Esophagus mucosa (tissue), 1 donor: ENCODE results near the gene TRIM73. TPM values are rescaled to one million over a fixed set of nuclear protein-coding genes. Genes with fewer than 3 reads are reported as not detected.
"Not testable (repeated sequence)": the region's sequence is repeated elsewhere in the genome, so short reads cannot be mapped to it uniquely, and the experiment has no call there.

Experiments used
- ATAC-seq: fragments of 200-7000 bp; cut with Tn5 transposase; one replicate; pipeline ENCODE4 v1.9.1; 2020
- total RNA-seq: library from RNA; stranded (reverse); gene quantifications from one replicate; pipeline ENCODE4 v1.2.4, GENCODE V29; 2023
- donor health status: DM: yes; HTN: yes; CAD: no.

The TRIM73 gene
- 0.92 TPM for total RNA-seq

DNA sequence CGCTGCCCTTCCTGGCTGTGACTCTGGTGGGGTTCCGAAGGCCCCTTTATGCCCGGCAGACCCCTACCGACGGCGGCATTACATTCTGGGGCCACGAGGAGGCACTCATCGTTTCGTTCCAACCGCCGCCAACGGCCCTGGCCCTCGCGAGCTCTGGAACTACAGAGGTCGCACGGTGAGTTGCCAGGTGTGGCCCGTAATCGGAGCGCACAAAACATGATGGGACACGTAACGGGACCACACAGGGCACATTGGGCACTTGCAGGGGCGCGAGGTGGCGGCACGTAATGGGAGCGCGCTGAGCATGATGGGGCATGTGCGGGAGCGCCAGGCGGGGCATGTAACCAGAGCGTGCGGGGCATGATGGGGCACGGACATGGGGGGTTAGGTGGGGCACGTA is at the start of gene TRIM73:
Gene TRIM73, plus strand, starts transcription at position 301 of the 400 bp plus-strand sequence. CDS start 3,305 bp downstream, outside the sequence.
- peak; percentile 45 for ATAC-seq

- peak; percentile 89 for ATAC-seq
Measured at GRCh38 chr7:75358671-75359541, 36.5 kb upstream of the TRIM73 start.

GRCh38 chr7:75359542-75359848 is 35.9 kb upstream of the TRIM73 start:
- ATAC-seq: not testable (repeated sequence)

DNA sequence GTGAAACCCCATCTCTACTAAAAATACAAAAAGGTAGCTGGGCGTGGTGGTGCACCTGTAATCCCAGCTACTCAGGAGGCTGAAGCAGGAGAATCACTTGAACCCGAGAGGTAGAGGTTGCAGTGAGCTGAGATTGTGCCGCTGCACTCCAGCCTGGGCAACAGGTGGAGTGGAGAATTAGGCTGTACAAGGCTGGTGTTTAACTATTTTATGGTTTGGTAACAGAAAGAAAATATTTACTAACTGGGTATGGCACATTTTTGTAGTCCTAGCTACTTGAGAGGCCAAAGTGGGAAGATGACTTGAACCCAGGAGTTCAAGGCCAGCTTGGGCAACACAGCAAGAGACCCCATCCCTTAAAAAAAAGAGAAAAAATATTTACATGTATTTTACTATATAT is 31.4 kb upstream of the TRIM73 start:
- not testable (repeated sequence) for ATAC-seq

GRCh38 chr7:75366643-75367042 is 28.8 kb upstream of the TRIM73 start:
- not testable (repeated sequence) for ATAC-seq

DNA sequence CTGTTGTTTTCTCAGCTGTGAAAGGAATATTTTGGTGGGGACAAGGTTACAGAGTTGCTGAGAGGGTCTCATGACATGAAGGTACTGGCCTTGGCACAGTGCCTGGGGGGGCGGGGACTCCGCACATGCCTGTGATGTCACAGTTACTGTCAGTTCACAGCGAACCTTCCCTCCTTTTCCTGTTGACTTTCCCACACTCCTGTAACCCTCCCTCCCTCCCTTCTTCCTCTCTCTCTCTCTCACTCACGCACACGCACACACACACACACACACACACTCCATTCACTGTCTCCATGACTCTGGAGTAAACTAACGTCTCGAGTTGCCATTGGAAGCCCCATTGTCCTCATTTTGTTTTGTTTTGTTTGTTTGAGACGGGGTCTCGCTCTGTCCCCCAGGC is 28.1 kb upstream of the TRIM73 start:
- ATAC-seq: not testable (repeated sequence)

- peak; percentile 35 for ATAC-seq
Measured at GRCh38 chr7:75374144-75374518, 21.3 kb upstream of the TRIM73 start.

DNA sequence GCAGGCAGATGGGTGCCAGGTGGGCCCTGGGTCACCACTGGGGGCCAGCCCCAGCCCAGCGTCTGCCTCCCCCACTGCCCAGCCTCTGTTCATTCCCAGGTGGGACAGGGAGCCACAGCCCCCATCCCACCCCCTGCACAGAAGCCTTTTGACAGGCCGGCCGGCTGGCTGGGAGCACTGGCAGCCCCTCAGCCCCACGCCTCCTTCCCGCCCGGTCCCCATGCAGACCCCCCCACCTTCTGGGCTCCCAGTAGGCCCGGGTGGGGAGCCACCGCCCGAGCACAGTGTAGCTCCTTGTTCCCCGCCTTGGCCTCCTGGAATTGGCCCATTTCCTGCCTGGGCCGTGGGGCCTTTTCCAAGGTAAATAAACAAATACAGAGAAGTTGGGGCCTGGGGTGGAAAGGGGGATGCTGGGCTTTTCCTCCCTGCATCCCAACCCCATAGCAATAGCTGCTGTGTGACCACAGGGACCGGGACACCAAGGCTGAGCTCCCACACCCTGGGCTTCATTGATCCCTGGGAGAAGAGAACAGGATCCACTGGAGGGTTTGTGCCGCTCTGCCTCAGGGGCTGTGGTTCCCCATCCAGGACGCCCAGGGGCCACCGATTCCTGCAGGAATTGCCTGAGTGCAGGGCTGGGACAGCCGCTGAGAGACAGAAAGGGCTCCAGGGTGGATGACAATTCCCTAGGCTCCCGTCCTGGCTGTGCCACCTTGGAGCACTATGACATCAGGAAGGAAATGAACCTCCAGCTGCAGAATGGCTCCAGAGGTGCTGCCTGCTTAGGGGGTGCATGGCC is 20.7 kb upstream of the TRIM73 start:
- peak; percentile 32 for ATAC-seq

DNA sequence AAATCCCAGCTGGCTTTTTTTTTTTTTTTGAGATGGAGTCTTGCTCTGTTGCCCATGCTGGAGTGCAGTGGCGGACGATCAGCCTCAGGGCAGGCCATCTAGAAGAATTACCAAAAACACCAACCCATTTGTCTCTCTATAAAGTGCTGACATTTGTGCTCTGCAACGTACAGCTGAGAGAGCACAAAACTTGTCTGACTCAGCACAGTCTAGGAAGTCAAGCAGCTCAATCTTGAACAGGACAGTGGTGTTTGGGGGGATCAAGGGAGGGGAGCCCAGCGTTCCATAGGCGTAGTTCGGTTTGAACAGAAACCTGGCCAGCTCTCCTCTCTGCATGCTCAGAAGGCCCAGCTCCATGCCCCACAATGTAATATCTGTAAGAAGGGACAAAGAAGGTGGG is 2.2 kb upstream of the TRIM73 start:
- not testable (repeated sequence) for ATAC-seq

- ATAC-seq: not testable (repeated sequence)
Measured at GRCh38 chr7:75397865-75398264, 2.4 kb downstream of the TRIM73 start.

DNA sequence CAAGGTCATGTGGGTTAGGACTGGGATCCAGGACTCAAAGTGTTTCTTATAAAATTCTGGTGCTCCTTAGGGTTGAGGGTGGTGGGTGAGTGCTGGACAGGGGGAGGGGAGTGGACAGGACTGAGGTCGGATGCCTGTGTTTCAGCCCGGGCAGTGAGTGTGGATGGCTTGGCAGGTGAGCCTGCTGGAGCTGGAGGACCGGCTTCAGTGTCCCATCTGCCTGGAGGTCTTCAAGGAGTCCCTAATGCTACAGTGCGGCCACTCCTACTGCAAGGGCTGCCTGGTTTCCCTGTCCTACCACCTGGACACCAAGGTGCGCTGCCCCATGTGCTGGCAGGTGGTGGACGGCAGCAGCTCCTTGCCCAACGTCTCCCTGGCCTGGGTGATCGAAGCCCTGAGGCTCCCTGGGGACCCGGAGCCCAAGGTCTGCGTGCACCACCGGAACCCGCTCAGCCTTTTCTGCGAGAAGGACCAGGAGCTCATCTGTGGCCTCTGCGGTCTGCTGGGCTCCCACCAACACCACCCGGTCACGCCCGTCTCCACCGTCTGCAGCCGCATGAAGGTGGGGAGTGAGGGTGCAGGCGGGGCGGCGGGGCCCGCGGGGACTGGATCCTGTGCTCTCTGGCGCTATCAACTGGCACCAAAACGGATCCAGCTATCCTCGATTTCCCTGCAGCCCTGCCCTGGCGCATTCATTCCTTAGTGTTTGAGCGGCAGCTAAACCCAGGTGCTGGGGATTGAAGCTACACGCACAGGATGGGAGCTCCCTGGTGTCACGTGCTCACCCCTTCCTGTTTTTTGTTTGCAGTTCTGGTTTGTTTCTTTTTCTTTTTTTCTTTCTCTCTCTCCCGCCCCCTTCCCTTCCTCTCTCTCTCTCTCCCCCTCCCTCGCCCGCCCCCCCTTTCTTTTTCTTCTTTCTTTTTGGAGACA is 3.6 kb downstream of the TRIM73 start:
- ATAC-seq: peak; percentile 57

DNA sequence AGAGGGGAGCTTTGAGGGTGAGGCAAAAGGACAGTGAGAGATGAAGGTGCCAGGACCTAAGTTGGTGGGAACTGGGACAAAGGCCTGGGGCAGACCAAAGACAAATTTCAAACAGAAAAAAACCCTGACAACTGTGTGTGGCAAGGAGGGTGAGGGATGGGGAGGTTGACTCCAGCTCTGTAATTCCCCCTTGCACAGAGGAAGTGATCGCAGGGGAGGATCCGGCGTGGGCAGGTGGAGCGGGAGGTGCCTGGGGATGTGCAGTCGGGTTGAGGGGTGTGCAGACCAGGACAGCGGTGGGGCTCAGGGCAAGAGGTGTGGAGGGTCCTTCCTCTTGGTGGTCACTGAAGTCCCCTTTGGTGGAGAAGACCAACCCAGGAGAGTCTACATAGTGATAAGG is 5.1 kb downstream of the TRIM73 start:
- ATAC-seq: not testable (repeated sequence)

GRCh38 chr7:75403455-75404443 is 8.3 kb downstream of the TRIM73 start:
- not testable (repeated sequence) for ATAC-seq

GRCh38 chr7:75404663-75405062 is 9.2 kb downstream of the TRIM73 start:
- peak; percentile 5 for ATAC-seq

GRCh38 chr7:75409880-75410822 is 14.7 kb downstream of the TRIM73 start:
- ATAC-seq: peak; percentile 97

- ATAC-seq: not testable (repeated sequence)
Measured at GRCh38 chr7:75410823-75411173, 15.4 kb downstream of the TRIM73 start.

GRCh38 chr7:75414204-75414603 is 18.8 kb downstream of the TRIM73 start:
- ATAC-seq: not testable (repeated sequence)

GRCh38 chr7:75414708-75415427 is 19.4 kb downstream of the TRIM73 start:
- not testable (repeated sequence) for ATAC-seq

DNA sequence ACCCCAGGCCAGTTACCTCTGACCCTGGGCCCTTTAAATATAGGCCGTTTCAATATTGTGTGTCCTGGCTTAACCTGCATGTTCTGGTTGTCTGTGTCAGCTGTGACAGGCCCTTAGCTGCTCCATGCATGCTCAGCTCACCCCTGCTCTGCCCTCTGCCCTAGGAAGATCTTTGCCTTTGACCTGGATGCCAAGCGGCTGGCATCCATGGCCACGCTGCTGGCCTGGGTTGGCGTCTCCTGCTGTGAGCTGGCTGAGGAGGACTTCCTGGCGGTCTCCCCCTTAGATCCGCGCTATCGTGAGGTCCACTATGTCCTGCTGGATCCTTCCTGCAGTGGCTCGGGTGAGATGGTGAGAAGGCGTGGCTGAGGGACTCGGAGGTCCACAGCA is 20.0 kb downstream of the TRIM73 start:
- not testable (repeated sequence) for ATAC-seq
